Kidney epithelial cell (primary cell): ENCODE measurements around the gene ITGB1BP1. TPM values are rescaled to one million over a fixed set of nuclear protein-coding genes. Genes with fewer than 3 reads are reported as not detected.

ENCODE experiments used
- DNase-seq: peaks from one replicate; pipeline ENCODE4 v3.0.0-alpha.2; 2010; ENCODE audit warnings: low read depth
- H3K27me3 ChIP-seq: 2 replicates; pipeline ENCODE4 v1.6.0; 2011; ENCODE audit warnings: low read length; ENCODE audit not compliant: control insufficient read depth, insufficient read depth
- H3K36me3 ChIP-seq: 2 replicates; pipeline ENCODE4 v1.5.1; 2011; ENCODE audit warnings: low read length; ENCODE audit not compliant: control insufficient read depth, insufficient read depth
- H3K4me3 ChIP-seq: 2 replicates; pipeline ENCODE4 v1.5.1; 2011; ENCODE audit warnings: low read depth, mild to moderate bottlenecking, control low read depth, low read length
- CTCF ChIP-seq: IDR thresholded peaks from 2 replicates; pipeline ENCODE4 v1.5.1; 2011; ENCODE audit warnings: mild to moderate bottlenecking, moderate library complexity, low read length, control low read depth, inconsistent platforms; ENCODE audit not compliant: insufficient read depth, poor library complexity, severe bottlenecking
- total RNA-seq: library from RNA; depleted of rRNA; stranded (reverse); fragments of >200 nt; gene quantifications from 2 replicates; pipeline ENCODE4 v1.2.3, GENCODE V29; 2015

The ITGB1BP1 gene
- total RNA-seq, 1 donor from 2014 or later, result 41.4 TPM

- no peak for TF ChIP-seq CTCF
- DNase-seq, result no peak
- peaks cover 3% of the 10 kb centered on the region for H3K36me3 ChIP-seq
Observed at GRCh38 chr2:9382604-9383235, 40.6 kb downstream of the ITGB1BP1 start.

GRCh38 chr2:9380702-9381628, 42.4 kb downstream of the ITGB1BP1 start:
- H3K36me3 ChIP-seq, result peaks cover 3% of the 10 kb centered on the region
- no peak overlapping the region for H3K4me3 ChIP-seq
- no peak for TF ChIP-seq CTCF
- H3K27me3 ChIP-seq, result no peaks in the 10 kb centered on the region
- DNase-seq, result no peak

More at GRCh38 chr2:9382604-9383235, 40.6 kb downstream of the ITGB1BP1 start:
- H3K4me3 ChIP-seq, result no peak overlapping the region
- H3K27me3 ChIP-seq, result no peaks in the 10 kb centered on the region

GRCh38 chr2:9379391-9379755, 44.0 kb downstream of the ITGB1BP1 start:
- TF ChIP-seq CTCF, result no peak
- no peak overlapping the region for H3K4me3 ChIP-seq

GRCh38 chr2:9378433-9379390, 44.6 kb downstream of the ITGB1BP1 start:
- DNase-seq, result no peak
- no peak overlapping the region for H3K4me3 ChIP-seq

More at GRCh38 chr2:9379391-9379755, 44.0 kb downstream of the ITGB1BP1 start:
- Histone ChIP-seq H3K27me3 (no peaks in the 10 kb centered on the region), H3K36me3 (peaks cover 3% of the 10 kb centered on the region)
- no peak for DNase-seq

More at GRCh38 chr2:9378433-9379390, 44.6 kb downstream of the ITGB1BP1 start:
- Histone ChIP-seq H3K27me3 (no peaks in the 10 kb centered on the region), H3K36me3 (peaks cover 3% of the 10 kb centered on the region)
- TF ChIP-seq CTCF, result no peak
